GM12801 (cell line): Measurements from ENCODE around the gene IGFBP3.

ENCODE experiments used
- TF ChIP-seq, protein P1 (sequence below): IDR thresholded peaks from one replicate; pipeline ENCODE4 v1.5.1; 2011; ENCODE audit warnings: control low read depth; ENCODE audit not compliant: insufficient read length; ENCODE audit errors: extremely low read depth

The IGFBP3 gene

DNA sequence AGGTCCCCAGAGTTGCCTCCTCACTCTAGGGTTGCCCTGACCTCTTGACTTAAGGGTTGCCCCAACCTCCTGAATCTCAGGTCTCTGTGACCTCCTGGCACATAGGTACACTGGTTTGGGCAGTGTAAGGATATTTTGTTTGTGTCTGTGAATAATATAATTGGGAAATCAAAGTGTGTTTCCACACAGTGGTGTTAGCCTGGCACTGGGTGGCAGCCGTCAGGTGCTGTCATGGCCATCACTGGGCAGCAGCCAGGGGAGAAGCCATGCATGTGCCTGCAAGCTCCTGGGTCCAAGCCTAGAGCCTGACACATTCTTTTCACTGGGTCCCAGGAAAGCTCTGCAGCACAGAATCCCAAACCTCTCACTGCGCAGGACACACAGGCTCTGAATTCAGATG is 44.6 kb downstream of the IGFBP3 start:
- TF ChIP-seq, protein P1, sequence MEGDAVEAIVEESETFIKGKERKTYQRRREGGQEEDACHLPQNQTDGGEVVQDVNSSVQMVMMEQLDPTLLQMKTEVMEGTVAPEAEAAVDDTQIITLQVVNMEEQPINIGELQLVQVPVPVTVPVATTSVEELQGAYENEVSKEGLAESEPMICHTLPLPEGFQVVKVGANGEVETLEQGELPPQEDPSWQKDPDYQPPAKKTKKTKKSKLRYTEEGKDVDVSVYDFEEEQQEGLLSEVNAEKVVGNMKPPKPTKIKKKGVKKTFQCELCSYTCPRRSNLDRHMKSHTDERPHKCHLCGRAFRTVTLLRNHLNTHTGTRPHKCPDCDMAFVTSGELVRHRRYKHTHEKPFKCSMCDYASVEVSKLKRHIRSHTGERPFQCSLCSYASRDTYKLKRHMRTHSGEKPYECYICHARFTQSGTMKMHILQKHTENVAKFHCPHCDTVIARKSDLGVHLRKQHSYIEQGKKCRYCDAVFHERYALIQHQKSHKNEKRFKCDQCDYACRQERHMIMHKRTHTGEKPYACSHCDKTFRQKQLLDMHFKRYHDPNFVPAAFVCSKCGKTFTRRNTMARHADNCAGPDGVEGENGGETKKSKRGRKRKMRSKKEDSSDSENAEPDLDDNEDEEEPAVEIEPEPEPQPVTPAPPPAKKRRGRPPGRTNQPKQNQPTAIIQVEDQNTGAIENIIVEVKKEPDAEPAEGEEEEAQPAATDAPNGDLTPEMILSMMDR: no peak

DNA sequence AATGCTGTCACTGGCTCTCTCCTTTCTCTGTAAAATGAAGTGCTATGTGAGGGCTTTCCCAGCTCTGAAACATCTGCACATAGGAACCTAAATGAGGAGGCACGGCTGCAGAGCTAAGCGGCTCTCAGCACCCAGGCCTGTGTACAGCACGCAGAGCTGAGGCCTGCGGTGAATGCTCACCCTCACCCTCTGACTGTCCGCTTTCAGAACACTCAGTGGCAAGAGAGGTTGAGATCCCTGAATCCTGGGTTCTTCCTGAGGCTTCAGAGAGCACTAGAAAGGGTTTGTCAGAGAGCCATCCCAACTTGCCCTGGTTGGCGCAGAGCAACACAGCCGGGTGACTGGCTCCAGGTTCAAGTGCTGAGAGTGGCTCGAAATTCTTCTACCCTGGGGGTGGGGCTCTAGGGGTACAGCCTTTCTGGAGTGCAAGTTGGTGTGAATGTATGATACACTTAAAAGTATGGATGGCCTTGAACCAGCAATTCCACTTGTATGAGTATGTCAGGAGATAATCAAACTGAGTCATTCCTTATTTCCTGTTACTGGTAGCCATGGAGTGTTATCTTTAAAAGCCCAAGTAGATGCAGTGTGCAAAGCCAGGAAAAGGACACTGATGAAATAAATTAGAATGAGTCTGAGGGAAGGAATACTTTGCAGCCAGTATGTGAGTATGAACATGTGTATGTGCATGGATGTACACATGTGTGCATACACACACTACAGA is 46.5 kb downstream of the IGFBP3 start:
- TF ChIP-seq, protein P1: no peak

DNA sequence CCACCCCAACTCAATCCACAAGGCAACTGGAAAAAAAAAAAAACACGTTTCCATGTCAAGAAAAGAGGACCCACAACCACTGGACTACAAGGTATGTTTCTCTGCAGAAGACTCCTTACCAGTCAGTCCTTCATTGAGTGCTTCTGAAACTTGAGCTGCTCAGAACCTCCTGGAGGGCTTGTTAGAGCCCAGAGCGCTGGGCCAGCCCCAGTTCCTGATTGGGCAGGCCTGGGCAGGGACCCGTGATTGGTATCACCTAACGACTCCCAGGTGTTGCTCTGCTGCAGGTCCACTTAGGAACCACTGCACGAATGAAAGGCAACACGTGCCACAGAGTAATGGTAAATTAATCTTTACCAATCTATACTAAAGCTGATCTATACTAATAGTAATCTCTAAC is 47.7 kb downstream of the IGFBP3 start:
- TF ChIP-seq, protein P1: no peak

DNA sequence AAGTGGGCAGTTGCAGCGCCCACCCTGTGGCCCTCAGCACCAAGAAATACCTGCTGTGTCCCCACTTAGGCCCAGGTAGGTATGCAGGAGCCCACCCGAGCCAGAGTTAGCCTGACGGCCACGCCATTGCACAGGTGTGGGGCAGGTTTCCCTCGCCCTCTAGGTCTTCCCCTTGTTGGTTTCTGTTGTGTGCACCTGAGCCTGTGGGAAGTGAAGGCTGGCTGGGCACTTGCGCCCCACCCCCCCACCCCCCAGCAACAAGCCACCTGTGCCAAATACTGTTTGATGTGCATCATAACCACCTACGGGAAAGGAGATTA is 48.1 kb downstream of the IGFBP3 start, which contains the start of gene CCDC201:
Gene CCDC201 (minus strand): TSS at position 48 of the 320 bp plus-strand sequence. CDS start 75 bp downstream, outside the sequence.
- TF ChIP-seq, protein P1: no peak

DNA sequence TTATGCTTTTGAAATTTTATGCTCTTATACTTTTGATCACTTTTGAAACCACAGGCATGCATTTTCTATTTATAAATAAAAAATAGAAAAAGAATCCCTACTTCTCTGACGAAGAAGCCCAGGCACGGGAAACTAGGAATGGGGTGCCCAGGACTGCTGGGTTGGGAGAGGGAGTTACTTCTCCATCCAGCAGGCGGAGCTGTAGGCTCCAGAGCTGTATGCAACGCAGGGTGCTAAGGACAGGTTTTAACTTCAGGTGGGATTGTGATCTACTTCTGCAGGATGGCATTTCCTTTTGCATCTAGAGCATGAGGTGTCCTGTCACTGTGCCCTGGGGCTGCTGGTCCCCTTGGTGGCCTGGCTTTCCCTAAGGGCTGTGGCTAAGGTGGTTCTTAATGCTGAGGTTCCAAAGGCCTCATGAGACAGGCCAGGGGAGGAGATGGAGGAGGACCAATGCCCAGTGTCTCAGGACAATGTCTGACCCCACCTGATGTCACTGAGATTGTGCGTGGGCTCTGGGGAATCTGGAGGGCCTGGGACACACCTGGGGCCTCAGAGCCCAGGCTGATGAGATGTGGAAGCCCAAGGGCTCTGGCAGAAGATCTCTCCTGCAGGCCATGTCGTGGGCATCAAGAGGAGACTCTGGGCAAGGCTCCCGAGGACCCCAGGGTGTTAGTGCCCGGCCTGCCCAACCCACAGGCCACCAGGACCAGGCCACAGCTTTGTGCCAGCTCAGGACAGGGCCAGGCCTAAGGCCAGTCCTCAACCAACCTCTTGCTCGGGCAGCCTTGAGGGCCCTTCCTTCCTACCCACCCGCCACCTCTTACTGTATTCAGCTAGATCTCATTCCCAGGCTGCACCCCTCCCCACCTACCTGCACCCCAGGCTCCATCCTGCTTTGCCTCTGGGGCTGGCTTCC is 48.7 kb downstream of the IGFBP3 start:
- TF ChIP-seq, protein P1: no peak

DNA sequence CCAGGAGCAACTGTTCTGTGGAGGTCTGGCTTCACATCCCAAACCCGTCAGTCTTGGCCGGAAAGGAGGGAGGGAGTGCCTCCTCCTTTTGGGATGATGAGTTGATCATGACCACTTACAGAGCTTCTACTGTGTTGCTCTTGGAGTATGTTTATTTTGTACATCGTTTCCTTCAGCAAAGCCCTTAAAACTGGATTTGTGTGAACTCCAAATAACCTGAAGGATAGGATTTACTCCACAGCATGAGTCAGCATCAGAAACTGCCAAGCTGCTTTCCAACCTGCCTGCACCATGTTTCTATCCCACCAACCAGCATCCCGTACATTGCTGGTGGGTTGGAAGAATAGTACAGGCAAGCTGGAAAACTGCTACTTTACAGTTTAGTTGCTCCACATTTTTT is 51.6 kb downstream of the IGFBP3 start:
- TF ChIP-seq, protein P1: no peak

DNA sequence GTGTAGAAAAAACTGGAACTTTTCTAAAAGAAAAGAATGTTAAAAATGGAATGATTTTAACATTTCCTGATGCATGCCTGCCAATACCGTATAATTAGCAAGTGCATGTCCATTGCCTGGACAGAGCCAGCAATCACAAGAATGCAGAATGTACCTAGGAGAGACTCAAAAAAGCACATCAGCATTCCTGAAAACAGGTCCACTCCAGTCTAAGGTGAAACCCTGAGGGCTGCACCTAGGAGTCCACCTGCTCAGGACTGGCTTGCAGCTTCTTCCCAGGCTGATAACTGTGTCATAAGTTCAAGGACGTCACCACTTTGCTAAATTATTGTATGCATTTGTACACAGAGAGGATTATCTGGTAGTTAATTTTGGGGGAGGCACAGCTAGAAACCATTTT is 53.6 kb downstream of the IGFBP3 start:
- TF ChIP-seq, protein P1: no peak
